SU-DHL-6 (cell line): ENCODE results near the gene RBM20.

ENCODE experiments used
- CTCF ChIP-seq: fragments of 200-600 bp; sonication (generic); IDR thresholded peaks from one replicate; pipeline ENCODE4 v1.5.1; 2017; ENCODE audit warnings: antibody characterized with exemption, mild to moderate bottlenecking, low read length, moderate library complexity; ENCODE audit not compliant: insufficient read depth, poor library complexity, severe bottlenecking
- EZH2phosphoT487 ChIP-seq: fragments of 200-600 bp; sonication (generic), shearing (Covaris generic); conservative IDR thresholded peaks from 2 replicates; pipeline ENCODE4 v1.6.1; 2018; ENCODE audit warnings: mild to moderate bottlenecking, antibody characterized with exemption, low read length, moderate library complexity, mixed read lengths

GRCh38 chr10:110793886-110794285 is 149.8 kb downstream of the RBM20 start:
- TF ChIP-seq CTCF (no peak), EZH2phosphoT487 (no peak)
